Measurements from ENCODE around the gene GRIK2. TPM values are rescaled to one million over a fixed set of nuclear protein-coding genes. Genes with fewer than 3 reads are reported as not detected.

The GRIK2 gene
- total RNA-seq, 4 donors from 2014 or later, result 0.47 to 7.8 (median 1.7) TPM

DNA sequence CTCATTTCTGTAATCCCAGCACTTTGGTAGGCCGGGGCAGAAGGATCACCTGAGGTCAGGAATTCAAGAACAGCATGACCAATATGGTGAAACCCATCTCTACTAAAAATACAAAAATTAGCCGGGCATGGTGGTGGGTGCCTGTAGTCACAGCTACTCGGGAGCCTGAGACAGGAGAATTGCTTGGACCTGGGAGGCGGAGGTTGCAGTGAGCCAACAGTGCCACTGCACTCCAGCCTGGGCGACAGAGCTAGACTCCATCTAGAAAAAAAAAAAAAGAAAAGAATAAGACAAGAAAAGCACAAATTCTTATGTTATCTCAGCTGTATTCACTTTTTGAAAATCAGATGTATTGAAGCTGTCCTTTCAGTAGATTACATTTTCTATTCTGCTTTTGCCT is 289.4 kb downstream of the GRIK2 start:
- TF ChIP-seq, protein P1, sequence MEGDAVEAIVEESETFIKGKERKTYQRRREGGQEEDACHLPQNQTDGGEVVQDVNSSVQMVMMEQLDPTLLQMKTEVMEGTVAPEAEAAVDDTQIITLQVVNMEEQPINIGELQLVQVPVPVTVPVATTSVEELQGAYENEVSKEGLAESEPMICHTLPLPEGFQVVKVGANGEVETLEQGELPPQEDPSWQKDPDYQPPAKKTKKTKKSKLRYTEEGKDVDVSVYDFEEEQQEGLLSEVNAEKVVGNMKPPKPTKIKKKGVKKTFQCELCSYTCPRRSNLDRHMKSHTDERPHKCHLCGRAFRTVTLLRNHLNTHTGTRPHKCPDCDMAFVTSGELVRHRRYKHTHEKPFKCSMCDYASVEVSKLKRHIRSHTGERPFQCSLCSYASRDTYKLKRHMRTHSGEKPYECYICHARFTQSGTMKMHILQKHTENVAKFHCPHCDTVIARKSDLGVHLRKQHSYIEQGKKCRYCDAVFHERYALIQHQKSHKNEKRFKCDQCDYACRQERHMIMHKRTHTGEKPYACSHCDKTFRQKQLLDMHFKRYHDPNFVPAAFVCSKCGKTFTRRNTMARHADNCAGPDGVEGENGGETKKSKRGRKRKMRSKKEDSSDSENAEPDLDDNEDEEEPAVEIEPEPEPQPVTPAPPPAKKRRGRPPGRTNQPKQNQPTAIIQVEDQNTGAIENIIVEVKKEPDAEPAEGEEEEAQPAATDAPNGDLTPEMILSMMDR (IDR thresholded peaks at IDR 0.05), result no peak
- ATAC-seq (ENCODE audit: low FRiP score) (no peak), DNase-seq (ENCODE audit: low spot score) (no peak)

DNA sequence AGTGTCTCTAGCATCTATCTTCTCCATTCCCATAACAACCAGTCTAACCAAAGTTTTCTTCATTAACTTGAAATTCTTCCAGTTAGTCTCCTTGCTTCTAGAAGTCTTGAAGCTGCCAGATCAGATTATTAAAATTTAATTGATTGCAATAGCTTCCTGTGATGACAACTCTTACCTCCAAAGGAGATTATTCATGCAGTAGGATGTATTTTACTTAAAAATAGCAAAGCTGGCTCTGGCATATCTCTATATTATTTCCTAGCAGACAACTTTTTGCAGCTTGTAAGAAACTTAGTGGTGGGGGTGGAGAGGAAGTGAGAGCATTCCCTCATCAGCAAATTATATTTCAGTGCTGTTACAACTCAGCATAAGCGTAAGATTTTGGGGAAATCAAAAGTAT is 290.4 kb downstream of the GRIK2 start:
- no peak for ATAC-seq (ENCODE audit: low FRiP score)
- TF ChIP-seq, protein P1 (IDR thresholded peaks at IDR 0.05), result no peak
- DNase-seq (ENCODE audit: low spot score), result no peak

DNA sequence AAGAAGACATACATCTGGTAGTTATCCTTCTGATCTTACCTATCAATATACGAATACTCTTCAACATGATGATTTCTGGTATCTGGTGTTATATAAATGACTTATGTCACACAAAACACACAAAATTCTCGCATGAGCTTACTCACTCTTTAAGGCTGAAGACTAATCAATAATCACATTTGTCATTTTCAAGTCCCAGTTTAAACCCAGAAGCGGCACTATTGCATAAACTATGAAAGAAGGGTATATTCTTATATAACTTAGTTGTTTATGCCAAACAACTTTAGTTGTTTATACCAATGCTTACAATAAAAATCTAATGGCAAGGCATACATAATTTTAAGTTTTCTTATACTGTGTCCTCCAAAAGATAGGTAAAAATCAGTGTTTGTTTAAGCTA is 293.1 kb downstream of the GRIK2 start:
- DNase-seq (ENCODE audit: low spot score) (no peak), ATAC-seq (ENCODE audit: low FRiP score) (no peak)
- TF ChIP-seq, protein P1 (IDR thresholded peaks at IDR 0.05), result no peak

DNA sequence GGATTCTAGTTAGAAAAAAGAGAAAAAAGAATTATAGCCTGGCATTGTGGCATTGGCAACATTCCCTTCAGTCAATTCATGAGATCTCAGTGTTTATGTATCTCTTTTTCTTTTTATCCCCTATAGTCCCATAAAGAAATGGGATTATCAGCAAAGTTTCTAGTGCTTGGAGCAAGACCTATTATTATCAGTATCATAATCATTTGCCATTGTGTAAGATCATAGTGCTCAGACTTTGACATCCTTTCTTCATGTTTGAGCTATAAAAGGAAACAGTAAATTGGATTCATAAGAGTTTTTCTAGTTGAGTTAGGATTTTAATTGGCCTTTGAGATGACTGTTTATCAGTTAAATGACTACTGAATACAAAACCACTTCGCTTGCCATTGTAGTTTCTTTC is 295.6 kb downstream of the GRIK2 start:
- ATAC-seq (ENCODE audit: low FRiP score), result no peak
- TF ChIP-seq, protein P1 (IDR thresholded peaks at IDR 0.05), result no peak
- DNase-seq (ENCODE audit: low spot score), result no peak

DNA sequence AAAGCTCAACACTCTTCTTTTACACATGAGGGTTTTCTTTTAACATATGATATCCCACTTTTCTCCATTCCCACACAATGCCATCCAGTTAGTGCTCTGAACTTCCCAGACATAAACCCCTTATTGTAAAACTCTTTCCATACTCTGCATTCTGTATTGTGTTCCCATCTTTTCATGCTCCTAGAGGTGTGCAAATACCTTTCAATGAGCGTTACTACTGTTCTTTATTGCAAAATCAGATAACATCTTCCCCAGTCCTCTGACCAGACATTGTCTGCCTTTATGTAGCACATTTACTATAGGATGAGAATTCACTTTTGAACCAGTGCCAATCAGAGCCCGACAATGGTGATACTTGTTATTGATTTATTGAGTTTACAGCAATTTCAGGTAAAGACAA is 296.2 kb downstream of the GRIK2 start:
- TF ChIP-seq, protein P1 (IDR thresholded peaks at IDR 0.05), result no peak
- ATAC-seq (ENCODE audit: low FRiP score), result no peak
- DNase-seq (ENCODE audit: low spot score), result no peak

DNA sequence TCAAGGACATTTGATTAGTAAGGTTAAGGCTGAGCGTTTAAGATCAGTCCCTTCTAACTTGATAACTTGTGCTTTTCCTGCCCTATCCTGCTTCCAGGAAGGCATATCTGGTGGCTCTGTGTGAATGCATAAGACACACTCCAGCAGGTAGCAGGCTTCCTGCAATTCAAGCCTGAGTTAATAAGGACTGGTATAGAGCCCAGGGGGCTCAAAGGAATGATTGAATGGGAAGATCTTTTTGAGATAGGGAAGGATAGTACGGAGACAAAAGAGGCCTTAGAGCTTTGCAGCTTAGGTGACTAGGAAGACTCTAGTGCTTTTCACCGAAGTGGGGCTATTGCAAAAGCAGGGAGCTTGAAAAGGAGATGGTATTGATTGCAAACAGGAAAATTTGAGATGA is 307.1 kb downstream of the GRIK2 start:
- no peak for ATAC-seq (ENCODE audit: low FRiP score)

DNA sequence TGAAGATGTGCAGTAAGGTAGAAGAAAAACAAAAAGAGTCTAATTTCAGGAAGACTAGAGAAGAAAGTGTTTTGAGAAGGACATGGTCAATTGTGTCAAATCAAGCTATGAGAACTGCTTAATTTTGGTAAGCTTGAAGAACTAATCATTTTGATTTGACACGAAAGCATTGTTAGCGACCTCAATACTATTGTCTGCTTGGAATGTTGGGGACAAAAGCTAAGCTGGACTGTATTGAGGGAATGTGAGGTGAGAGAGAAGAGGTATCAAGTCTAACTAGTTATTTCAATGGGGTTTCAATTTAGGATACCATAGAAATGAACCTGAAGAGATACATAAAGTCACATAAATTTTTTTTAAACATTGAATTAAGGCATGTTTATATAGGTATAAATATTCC is 309.8 kb downstream of the GRIK2 start:
- no peak for DNase-seq (ENCODE audit: low spot score)
- ATAC-seq (ENCODE audit: low FRiP score), result no peak
- TF ChIP-seq, protein P1 (IDR thresholded peaks at IDR 0.05), result no peak

More for the DNA sequence above, 307.1 kb downstream of the GRIK2 start:
- TF ChIP-seq, protein P1 (IDR thresholded peaks at IDR 0.05), result no peak
- DNase-seq (ENCODE audit: low spot score), result no peak

Measured in omental fat pad (tissue), 4 donors.